Mucosa of descending colon (tissue), 3 donors: ENCODE data around the gene NAA16. TPM values are rescaled to one million over a fixed set of nuclear protein-coding genes. Genes with fewer than 3 reads are reported as not detected.
A peak's percentile ranks its signal among the peaks of the same experiment; 100 is the strongest.

Experiments
- ATAC-seq: fragments of 200-7000 bp; cut with Tn5 transposase; one replicate; pipeline ENCODE4 v1.9.1; 2020; ENCODE audit warnings: mild to moderate bottlenecking, moderate library complexity
- DNase-seq, 3 donors: peaks; one replicate each; pipeline ENCODE4 v3.0.0-alpha.2; 2020
- H3K36me3 ChIP-seq: fragments of 200-600 bp; one replicate; pipeline ENCODE4 v1.8.0; 2021; ENCODE audit warnings: low read depth, mild to moderate bottlenecking
- H3K4me1 ChIP-seq: fragments of 200-600 bp; one replicate; pipeline ENCODE4 v1.8.0; 2021; ENCODE audit warnings: low read depth, mild to moderate bottlenecking
- H3K4me3 ChIP-seq: fragments of 200-600 bp; one replicate; pipeline ENCODE4 v1.8.0; 2021; ENCODE audit warnings: mild to moderate bottlenecking
- H3K9me3 ChIP-seq: fragments of 200-600 bp; one replicate; pipeline ENCODE4 v1.8.0; 2021; ENCODE audit warnings: mild to moderate bottlenecking
- intact Hi-C, 2 donors: fragments of 100-400 bp; cut with DNase I in 1 of 2; cut with micrococcal nuclease in 1 of 2; formaldehyde crosslinking; loops; one replicate each; pipeline versions ENCODE4 v1.11.0 to v1.11.1; 2022; cut with DNase I, micrococcal nuclease
- total RNA-seq, 3 donors: library from RNA; stranded (reverse); fragmentation: NEBNext Ultra II Directional in 2 of 3; extraction: Animal tissue kit (Norgen Biotek cat#: 25700) in 2 of 3; gene quantifications; one replicate each; pipeline versions ENCODE4 v1.2.1 to v1.2.4, GENCODE V29; 2021 to 2023
- TF ChIP-seq, protein P1 (sequence below): fragments of 200-600 bp; IDR thresholded peaks from one replicate; pipeline ENCODE4 v1.8.0; 2022; ENCODE audit warnings: antibody characterized with exemption, mild to moderate bottlenecking
- donor health status: DM: no; HTN: no; CAD: no; lungs with moderate emphysema.
- donor health status: DM: no; HTN: no; CAD: no.
- donor health status: DM: no; HTN: yes; CAD: no.

The NAA16 gene
- total RNA-seq, 3 donors from 2014 or later, result 11.0 to 18.6 (median 18.1) TPM

DNA sequence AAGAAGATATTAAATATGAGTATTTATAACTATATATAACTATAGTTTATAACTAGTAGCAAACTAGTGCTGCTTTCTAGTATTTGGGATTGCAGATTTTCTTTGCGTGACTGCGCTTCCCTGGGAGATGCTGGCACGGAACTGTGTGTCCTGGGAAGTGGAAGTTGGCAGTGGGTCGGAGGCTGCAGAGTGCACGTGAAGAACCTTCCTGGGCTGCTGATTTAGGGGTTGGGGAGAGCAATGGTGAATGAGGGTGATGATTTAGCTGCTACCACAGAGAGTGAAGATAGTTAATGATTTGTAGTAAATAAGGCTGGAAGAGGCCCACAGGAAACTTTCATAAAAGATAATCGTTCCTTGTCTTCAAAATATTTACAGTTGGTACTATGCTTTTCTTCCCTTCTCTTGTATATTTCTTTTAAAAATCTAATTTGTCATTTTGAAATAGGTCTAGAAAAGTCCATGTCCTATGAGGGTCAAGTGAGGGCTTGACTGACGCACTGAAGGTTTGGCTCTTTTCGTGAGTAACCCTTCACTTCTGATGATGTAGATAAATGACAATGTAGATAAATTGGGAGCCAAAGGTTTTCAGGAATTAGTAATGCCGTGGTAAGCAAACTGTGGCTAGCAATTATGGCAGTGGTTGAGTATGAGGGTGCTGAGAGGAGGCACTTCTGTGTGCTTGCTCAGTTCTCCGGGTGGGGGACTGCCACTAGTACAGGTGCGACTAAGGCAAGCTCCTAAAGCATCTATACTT lies 3.0 kb upstream of the NAA16 start:
- DNase-seq (no peak), ATAC-seq (no peak)
- no peaks in the 10 kb centered on the region for H3K9me3 ChIP-seq
- TF ChIP-seq, protein P1, sequence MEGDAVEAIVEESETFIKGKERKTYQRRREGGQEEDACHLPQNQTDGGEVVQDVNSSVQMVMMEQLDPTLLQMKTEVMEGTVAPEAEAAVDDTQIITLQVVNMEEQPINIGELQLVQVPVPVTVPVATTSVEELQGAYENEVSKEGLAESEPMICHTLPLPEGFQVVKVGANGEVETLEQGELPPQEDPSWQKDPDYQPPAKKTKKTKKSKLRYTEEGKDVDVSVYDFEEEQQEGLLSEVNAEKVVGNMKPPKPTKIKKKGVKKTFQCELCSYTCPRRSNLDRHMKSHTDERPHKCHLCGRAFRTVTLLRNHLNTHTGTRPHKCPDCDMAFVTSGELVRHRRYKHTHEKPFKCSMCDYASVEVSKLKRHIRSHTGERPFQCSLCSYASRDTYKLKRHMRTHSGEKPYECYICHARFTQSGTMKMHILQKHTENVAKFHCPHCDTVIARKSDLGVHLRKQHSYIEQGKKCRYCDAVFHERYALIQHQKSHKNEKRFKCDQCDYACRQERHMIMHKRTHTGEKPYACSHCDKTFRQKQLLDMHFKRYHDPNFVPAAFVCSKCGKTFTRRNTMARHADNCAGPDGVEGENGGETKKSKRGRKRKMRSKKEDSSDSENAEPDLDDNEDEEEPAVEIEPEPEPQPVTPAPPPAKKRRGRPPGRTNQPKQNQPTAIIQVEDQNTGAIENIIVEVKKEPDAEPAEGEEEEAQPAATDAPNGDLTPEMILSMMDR, result no peak
- H3K4me3 ChIP-seq, result no peak overlapping the region
- intact Hi-C loops, result no loop called here
- no peaks in the 10 kb centered on the region for H3K36me3 ChIP-seq
- peaks cover 5% of the 10 kb centered on the region for H3K4me1 ChIP-seq

DNA sequence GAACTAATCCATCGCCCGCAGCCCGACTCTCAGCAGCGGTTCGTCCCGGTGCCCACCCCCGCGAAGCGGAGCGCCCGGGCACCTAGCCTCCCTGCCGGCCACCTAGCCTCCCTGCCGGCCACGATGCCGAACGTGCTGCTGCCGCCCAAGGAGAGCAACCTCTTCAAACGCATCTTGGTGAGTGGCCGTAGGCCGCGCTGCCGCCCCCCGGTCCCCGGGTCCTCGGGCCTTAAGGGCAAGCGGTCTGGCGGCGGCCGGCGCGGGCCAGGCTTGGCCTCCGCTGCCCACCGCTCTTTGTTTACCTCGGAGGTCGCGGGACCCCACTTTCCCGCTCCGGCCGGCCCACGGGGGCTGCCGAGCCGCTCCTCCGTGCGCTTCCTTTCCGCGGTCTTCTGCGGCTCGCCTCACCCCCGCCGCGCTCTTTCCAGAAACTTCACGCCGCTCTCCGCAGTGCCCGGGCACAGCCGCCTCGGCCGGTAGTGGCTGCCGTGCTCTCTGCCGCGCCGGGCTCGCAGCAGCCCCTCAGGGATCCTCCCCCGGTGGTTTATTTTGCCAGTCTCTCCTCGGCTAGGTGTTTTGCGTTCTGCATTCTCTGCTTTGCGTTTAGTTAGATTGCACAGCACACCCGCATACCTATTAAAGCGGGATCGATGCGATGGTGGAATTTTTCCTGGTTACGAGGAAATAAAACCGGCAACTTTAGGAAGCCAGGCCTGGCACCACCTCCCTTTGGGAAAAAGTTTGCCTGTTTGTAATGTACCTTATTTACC lies 524 bp downstream of the NAA16 start:
- Histone ChIP-seq H3K4me3 (peak overlapping the region; percentile 73), H3K4me1 (peaks cover 11% of the 10 kb centered on the region), H3K9me3 (no peaks in the 10 kb centered on the region), H3K36me3 (no peaks in the 10 kb centered on the region)
- peak; percentile 58 to 71 (median 65) for DNase-seq
- ATAC-seq, result peak; percentile 82
- TF ChIP-seq, protein P1, result no peak
- intact Hi-C loops, result no loop called here

DNA sequence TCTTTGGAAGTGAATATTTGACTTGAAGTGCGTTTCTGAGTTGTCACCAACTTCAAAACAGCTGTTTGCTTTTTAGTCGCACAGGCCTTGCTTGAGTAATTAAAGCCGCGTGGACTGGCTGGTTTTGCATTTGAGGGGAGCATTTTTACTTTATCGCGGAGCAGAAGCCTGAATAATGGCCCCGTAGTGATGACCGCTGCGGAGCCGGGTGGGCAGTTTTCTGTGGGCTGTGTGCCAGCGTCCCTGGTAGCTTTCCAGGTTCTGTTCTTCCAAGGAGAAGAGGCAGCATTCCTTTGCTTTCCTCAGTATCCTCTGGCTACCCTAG lies 1.1 kb downstream of the NAA16 start:
- no peaks in the 10 kb centered on the region for H3K9me3 ChIP-seq
- peak overlapping the region; percentile 73 for H3K4me3 ChIP-seq
- H3K4me1 ChIP-seq, result peaks cover 11% of the 10 kb centered on the region
- TF ChIP-seq, protein P1, result no peak
- intact Hi-C loops, result no loop called here
- ATAC-seq (peak; percentile 2), DNase-seq (peak in 2 of 3 donors; percentile 60 to 64)
- H3K36me3 ChIP-seq, result no peaks in the 10 kb centered on the region

DNA sequence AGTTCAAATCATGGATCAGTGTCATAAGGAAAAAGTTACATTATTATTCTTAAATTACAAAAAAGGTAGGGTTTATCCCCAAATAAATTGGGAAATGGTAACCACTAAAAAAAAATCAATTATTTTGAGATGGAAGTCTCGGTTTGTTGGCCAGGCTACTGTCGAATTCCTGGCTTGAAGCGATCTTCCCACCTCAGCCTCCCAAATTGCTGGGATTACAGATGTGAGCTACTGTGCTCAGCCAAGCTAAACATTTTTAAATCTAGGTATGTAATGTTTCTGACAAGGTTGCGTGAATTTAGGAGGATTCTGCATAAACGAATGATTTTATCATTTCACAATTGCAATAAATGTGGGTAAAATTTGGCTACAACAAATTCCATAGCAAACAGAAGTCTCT lies 2.0 kb downstream of the NAA16 start:
- TF ChIP-seq, protein P1, result no peak
- DNase-seq (no peak), ATAC-seq (no peak)
- Histone ChIP-seq H3K4me1 (peaks cover 11% of the 10 kb centered on the region), H3K9me3 (no peaks in the 10 kb centered on the region), H3K36me3 (no peaks in the 10 kb centered on the region), H3K4me3 (no peak overlapping the region)
- intact Hi-C loops, result no loop called here

DNA sequence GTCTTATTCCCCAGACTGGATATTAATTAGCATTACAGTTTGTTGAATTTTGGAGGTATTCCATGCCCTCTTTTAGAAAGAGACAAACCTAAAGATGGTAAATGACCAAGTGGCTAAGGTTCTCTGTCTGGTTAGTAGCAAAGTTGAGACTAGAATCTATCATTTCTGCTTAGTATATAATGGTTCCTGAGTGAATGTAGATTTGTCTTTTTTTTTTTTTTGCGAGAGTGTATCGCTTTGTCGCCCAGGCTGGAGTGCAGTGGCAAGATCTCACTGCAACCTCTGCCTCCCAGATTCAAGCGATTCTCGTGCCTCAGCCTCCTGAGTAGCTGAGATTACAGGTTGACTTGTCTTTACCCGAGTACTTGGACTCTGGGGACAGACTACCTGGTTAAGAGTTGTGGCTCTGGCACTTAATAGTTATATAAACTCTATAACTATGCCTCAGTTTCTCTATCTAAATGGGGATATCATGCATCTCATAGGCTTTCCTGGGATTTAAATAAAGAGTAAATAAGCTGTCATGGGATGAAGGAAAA lies 2.7 kb downstream of the NAA16 start:
- Histone ChIP-seq H3K9me3 (no peaks in the 10 kb centered on the region), H3K4me3 (no peak overlapping the region), H3K36me3 (no peaks in the 10 kb centered on the region), H3K4me1 (peaks cover 11% of the 10 kb centered on the region)
- ATAC-seq (no peak), DNase-seq (no peak)
- TF ChIP-seq, protein P1, result no peak
- intact Hi-C loops, result no loop called here
